Right forelimb (tissue), 1 donor: ENCODE measurements around the gene FXYD5.

Experiments used
- DNase-seq: peaks from one replicate; pipeline ENCODE4 v3.0.0-alpha.2; 2018

Gene FXYD5, protein sequence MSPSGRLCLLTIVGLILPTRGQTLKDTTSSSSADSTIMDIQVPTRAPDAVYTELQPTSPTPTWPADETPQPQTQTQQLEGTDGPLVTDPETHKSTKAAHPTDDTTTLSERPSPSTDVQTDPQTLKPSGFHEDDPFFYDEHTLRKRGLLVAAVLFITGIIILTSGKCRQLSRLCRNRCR

GRCh38 chr19:35154525-35155406 lies at the start of gene FXYD5:
Gene FXYD5 (plus strand): TSS chr19:35154735. CDS start chr19:35155551, 816 bp downstream.
- DNase-seq, result peak; percentile 68

DNA sequence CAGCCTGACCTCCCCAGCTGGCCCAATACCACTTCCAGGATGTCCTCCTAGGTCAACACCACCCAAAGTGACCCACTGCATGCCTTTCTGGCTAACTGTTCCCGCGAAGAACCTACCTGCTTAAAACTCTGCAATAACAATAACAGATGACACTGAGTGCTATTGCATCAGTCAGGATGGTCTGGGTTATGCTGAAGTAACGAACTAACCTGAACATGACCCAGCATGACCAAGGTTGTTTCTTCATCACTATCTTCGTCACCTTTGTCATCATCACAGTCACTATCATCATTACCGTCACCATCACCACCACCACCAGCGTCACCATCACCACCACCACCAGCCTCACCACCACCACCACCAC lies 49.5 kb upstream of the FXYD5 start:
- DNase-seq, result no peak

- DNase-seq, result no peak
Observed at GRCh38 chr19:35105411-35106290, 48.9 kb upstream of the FXYD5 start.

DNA sequence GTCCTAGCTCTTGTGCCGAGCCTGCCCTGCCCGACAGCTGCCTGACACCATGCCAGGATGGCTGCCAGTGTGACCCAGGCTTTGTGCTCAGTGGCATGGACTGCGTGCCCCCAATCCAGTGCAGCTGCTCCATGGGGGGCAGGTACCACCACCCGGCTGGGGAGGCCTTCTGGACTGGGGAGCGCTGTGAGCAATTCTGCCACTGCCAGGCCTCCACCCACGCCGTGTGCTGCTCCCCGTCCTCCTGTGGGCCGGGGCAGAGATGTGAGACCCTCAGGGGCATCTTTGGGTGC lies 48.3 kb upstream of the FXYD5 start:
- DNase-seq, result no peak

GRCh38 chr19:35106898-35107541 lies 47.5 kb upstream of the FXYD5 start:
- DNase-seq, result no peak

GRCh38 chr19:35107545-35107944 lies 47.0 kb upstream of the FXYD5 start:
- no peak for DNase-seq

DNA sequence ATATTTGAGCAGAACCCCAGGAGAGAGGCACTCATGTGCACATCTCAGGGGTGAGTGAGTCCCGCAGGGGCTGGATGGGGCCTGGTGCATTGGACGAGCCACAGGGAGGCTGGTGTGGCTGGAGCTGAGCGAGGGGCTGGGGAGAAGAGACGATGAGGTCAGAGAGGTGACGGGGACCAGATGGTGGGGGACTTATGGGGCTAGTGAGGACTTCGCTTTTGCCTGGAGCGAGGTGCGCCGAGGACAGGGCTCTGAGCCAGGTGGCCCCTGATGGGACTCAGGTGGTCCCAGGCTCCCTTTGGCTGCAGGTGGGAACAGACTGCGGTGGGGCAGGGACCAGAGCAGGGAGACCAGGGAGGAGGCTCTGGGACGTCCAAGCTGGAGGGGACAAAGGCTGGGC lies 45.8 kb upstream of the FXYD5 start:
- DNase-seq, result no peak

- no peak for DNase-seq
Observed at GRCh38 chr19:35109395-35110112, 45.0 kb upstream of the FXYD5 start.

- no peak for DNase-seq
Observed at GRCh38 chr19:35110974-35111373, 43.6 kb upstream of the FXYD5 start.

GRCh38 chr19:35112995-35113688 lies 41.4 kb upstream of the FXYD5 start:
- no peak for DNase-seq

GRCh38 chr19:35114353-35115176 lies 40.0 kb upstream of the FXYD5 start:
- DNase-seq, result peak; percentile 90

DNA sequence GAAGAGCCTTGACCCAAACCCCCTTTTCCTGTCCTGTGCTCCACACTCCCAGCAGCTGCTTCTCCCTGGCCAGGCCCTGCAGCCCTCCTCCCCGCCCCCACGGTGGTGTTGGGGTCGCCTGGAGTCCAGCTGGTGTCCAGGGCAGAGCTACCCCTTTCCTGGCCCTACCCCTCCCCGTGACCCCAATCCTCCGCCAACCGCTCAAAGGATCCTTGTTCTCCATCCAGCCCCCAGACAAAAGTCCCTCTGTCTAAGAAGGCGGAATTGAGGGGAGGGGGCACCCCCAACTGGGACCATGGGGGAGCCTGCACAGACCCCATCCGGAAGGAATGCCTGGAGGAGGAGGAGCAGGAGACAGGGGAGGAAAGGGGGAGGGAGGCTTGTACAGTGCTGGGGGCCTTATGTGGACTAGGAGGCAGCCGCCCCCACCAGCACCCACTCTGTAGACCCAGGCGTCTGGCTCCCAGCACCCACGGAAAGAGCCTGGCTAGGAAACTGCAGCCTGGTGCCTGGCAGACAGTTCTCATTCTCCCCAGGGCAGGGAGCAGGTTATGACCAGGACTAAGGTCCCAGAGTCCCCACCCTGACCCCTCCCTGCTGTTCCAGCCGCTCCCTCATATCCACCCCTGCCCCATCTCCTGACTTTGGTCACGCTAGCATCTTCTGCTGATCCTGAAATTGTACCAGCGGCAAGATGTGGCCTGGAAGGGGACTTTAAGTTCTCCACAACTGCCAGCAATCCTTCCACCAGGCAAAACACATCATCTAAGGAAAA lies 39.2 kb upstream of the FXYD5 start, which contains the start of gene FXYD3:
FXYD3 (plus strand) TSS at position 647 of the 775 bp plus-strand sequence. CDS start 3,554 bp downstream, outside the sequence.
- DNase-seq, result no peak

- no peak for DNase-seq
Observed at GRCh38 chr19:35116072-35116801, 38.3 kb upstream of the FXYD5 start.

DNA sequence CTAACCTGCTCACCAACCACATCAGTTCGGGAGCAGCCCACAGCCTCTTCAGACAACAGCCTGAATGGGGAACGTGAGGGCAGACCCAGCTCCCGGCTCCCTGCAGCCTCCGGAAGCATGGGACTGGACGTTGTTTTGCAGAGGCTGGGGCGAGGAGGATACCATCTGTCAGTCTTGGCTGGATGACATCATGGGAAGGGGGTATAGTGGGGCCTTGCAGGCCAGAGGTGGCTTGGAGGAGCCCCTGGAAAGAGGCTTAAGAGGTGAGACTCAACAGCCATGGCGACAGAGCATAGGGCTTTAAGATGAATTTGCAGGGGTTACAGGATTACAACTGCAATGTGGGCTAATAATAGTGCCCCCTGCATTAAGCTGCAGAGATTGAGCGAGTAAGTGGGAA lies 37.4 kb upstream of the FXYD5 start:
- DNase-seq, result no peak

GRCh38 chr19:35117799-35118198 lies 36.7 kb upstream of the FXYD5 start:
- no peak for DNase-seq

DNA sequence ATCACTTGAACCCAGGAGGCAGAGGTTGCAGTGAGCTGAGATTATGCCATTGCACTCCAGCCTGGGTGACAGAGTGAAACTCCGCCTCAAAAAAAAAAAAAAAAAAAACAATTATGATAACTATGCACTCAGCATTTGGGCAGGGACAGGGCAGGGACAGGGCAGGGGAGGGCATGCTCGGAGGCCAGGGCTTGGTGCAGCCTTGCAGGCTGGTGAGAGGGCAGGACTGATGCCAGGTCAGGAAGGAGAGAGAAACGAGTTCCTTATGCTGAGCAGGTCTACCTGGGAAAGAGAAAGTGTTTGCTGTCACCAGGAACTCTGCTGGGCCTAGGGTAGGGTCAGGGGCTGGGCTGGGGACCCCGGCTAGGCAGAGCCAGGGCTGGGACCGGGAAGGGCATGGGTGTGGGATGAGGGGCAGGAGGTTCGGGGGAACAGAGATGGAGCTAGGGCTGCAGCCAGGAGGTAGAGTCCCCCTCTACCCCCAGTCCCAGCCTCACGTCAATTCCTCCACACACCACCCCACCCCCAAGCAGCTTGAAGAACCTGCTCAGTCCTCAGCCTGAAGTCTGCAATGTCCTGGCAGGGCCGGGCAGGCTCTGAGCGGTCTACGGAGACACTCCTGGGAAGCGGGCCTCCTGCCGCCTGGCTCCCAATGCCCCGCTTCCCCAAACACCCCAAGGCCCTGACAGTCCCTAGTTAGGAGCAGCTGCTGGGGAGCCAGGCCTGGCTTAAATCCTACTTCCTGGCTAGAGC lies 36.1 kb upstream of the FXYD5 start:
- no peak for DNase-seq

- DNase-seq, result no peak
Observed at GRCh38 chr19:35119091-35119490, 35.4 kb upstream of the FXYD5 start.

- no peak for DNase-seq
Observed at GRCh38 chr19:35119578-35120155, 34.9 kb upstream of the FXYD5 start.
